Measurements from ENCODE around the gene GDF9.

The GDF9 gene
- 0.25 to 6.2 (median 1.7) reads per million in 3 experiments for total RNA-seq

- peak; percentile 95 for DNase-seq
Observed at GRCh38 chr5:132866342-132867045, at the start of gene GDF9, which contains the start of gene UQCRQ. Gene GDF9 (minus strand): TSS chr5:132866469. CDS start chr5:132864533, 1,936 bp downstream. Gene UQCRQ (plus strand): TSS chr5:132866642. CDS start chr5:132866882, 240 bp downstream.

GRCh38 chr5:132915681-132916080, 49.4 kb upstream of the GDF9 start:
- DNase-seq: no peak

GRCh38 chr5:132909702-132910101, 43.4 kb upstream of the GDF9 start:
- DNase-seq: no peak

GRCh38 chr5:132907161-132907560, 40.9 kb upstream of the GDF9 start:
- DNase-seq: no peak

GRCh38 chr5:132905938-132906337, 39.7 kb upstream of the GDF9 start:
- DNase-seq: no peak

- DNase-seq: no peak
Observed at GRCh38 chr5:132901730-132902129, 35.5 kb upstream of the GDF9 start.

GRCh38 chr5:132901036-132901435, 34.8 kb upstream of the GDF9 start:
- no peak for DNase-seq

- DNase-seq: no peak
Observed at GRCh38 chr5:132898094-132898493, 31.8 kb upstream of the GDF9 start.

GRCh38 chr5:132896685-132897084, 30.4 kb upstream of the GDF9 start:
- DNase-seq: no peak

GRCh38 chr5:132895719-132896305, 29.5 kb upstream of the GDF9 start:
- DNase-seq: no peak

GRCh38 chr5:132890817-132891216, 24.5 kb upstream of the GDF9 start:
- no peak for DNase-seq

- DNase-seq: no peak
Observed at GRCh38 chr5:132889501-132889900, 23.2 kb upstream of the GDF9 start.

GRCh38 chr5:132887283-132887682, 21.0 kb upstream of the GDF9 start:
- no peak for DNase-seq

GRCh38 chr5:132886064-132886823, 20.0 kb upstream of the GDF9 start:
- no peak for DNase-seq

GRCh38 chr5:132884548-132884947, 18.3 kb upstream of the GDF9 start:
- no peak for DNase-seq

- DNase-seq: peak; percentile 20
Observed at GRCh38 chr5:132883261-132883834, 17.1 kb upstream of the GDF9 start.

- no peak for DNase-seq
Observed at GRCh38 chr5:132877938-132878337, 11.7 kb upstream of the GDF9 start.

- no peak for DNase-seq
Observed at GRCh38 chr5:132877466-132877865, 11.2 kb upstream of the GDF9 start.

- DNase-seq: no peak
Observed at GRCh38 chr5:132876020-132876759, 9.9 kb upstream of the GDF9 start.

GRCh38 chr5:132873930-132874271, 7.6 kb upstream of the GDF9 start:
- DNase-seq: no peak

- DNase-seq: no peak
Observed at GRCh38 chr5:132873119-132873929, 7.1 kb upstream of the GDF9 start, which contains the start of gene LEAP2. Gene LEAP2 (plus strand): TSS chr5:132873668. CDS start chr5:132873695, 27 bp downstream.

- no peak for DNase-seq
Observed at GRCh38 chr5:132872788-132873118, 6.5 kb upstream of the GDF9 start.

Measured in central memory CD4-positive, alpha-beta T cell (primary cell).